ENCODE data around the gene PRDM16. TPM values are rescaled to one million over a fixed set of nuclear protein-coding genes. Genes with fewer than 3 reads are reported as not detected.

Gene PRDM16
- total RNA-seq, 1 donor from 2014 or later: 5.6 TPM

GRCh38 chr1:3064901-3065300 is 4.1 kb upstream of the PRDM16 start:
- Histone ChIP-seq H3K4me3 (ENCODE audit: low read depth, low read length) (no peak overlapping the region), H3K27me3 (ENCODE audit: control insufficient read depth, insufficient read depth, low read length) (peaks cover 93% of the 10 kb centered on the region), H3K36me3 (ENCODE audit: control insufficient read depth, insufficient read depth, low read length) (no peaks in the 10 kb centered on the region)
- DNase-seq (ENCODE audit: low read depth): no peak
- no peak for TF ChIP-seq CTCF (IDR thresholded peaks at IDR 0.05; ENCODE audit: insufficient read depth, low read length, poor library complexity, severe bottlenecking)

GRCh38 chr1:3065396-3065795 is 3.6 kb upstream of the PRDM16 start:
- no peak for DNase-seq (ENCODE audit: low read depth)
- peaks cover 91% of the 10 kb centered on the region for H3K27me3 ChIP-seq (ENCODE audit: control insufficient read depth, insufficient read depth, low read length)
- no peak for TF ChIP-seq CTCF (IDR thresholded peaks at IDR 0.05; ENCODE audit: insufficient read depth, low read length, poor library complexity, severe bottlenecking)

GRCh38 chr1:3065797-3066196 is 3.2 kb upstream of the PRDM16 start:
- DNase-seq (ENCODE audit: low read depth): no peak
- Histone ChIP-seq H3K27me3 (ENCODE audit: control insufficient read depth, insufficient read depth, low read length) (peaks cover 91% of the 10 kb centered on the region), H3K4me3 (ENCODE audit: low read depth, low read length) (no peak overlapping the region), H3K36me3 (ENCODE audit: control insufficient read depth, insufficient read depth, low read length) (no peaks in the 10 kb centered on the region)
- no peak for TF ChIP-seq CTCF (IDR thresholded peaks at IDR 0.05; ENCODE audit: insufficient read depth, low read length, poor library complexity, severe bottlenecking)

More at GRCh38 chr1:3065396-3065795, 3.6 kb upstream of the PRDM16 start:
- Histone ChIP-seq H3K4me3 (ENCODE audit: low read depth, low read length) (no peak overlapping the region), H3K36me3 (ENCODE audit: control insufficient read depth, insufficient read depth, low read length) (no peaks in the 10 kb centered on the region)

- Histone ChIP-seq H3K27me3 (ENCODE audit: control insufficient read depth, insufficient read depth, low read length) (peaks cover 91% of the 10 kb centered on the region), H3K4me3 (ENCODE audit: low read depth, low read length) (no peak overlapping the region)
- DNase-seq (ENCODE audit: low read depth): no peak
Observed at GRCh38 chr1:3066250-3066711, 2.7 kb upstream of the PRDM16 start.

GRCh38 chr1:3066826-3067225 is 2.2 kb upstream of the PRDM16 start:
- no peak for DNase-seq (ENCODE audit: low read depth)

More at GRCh38 chr1:3066250-3066711, 2.7 kb upstream of the PRDM16 start:
- no peaks in the 10 kb centered on the region for H3K36me3 ChIP-seq (ENCODE audit: control insufficient read depth, insufficient read depth, low read length)
- peak; percentile 36 for TF ChIP-seq CTCF (IDR thresholded peaks at IDR 0.05; ENCODE audit: insufficient read depth, low read length, poor library complexity, severe bottlenecking)

More at GRCh38 chr1:3066826-3067225, 2.2 kb upstream of the PRDM16 start:
- H3K27me3 ChIP-seq (ENCODE audit: control insufficient read depth, insufficient read depth, low read length): peaks cover 91% of the 10 kb centered on the region
- no peaks in the 10 kb centered on the region for H3K36me3 ChIP-seq (ENCODE audit: control insufficient read depth, insufficient read depth, low read length)
- no peak overlapping the region for H3K4me3 ChIP-seq (ENCODE audit: low read depth, low read length)
- no peak for TF ChIP-seq CTCF (IDR thresholded peaks at IDR 0.05; ENCODE audit: insufficient read depth, low read length, poor library complexity, severe bottlenecking)

All from kidney epithelial cell (primary cell).